Stomach (tissue), 9 donors: ENCODE measurements around the gene PCSK2. TPM values are rescaled to one million over a fixed set of nuclear protein-coding genes. Genes with fewer than 3 reads are reported as not detected.

ENCODE experiments used
- DNase-seq, 2 donors: peaks; one replicate each; pipeline versions ENCODE4 v3.0.0 to v3.0.0-alpha.2; 2013 to 2019
- H3K27ac ChIP-seq, 5 donors: fragments of 200-600 bp in 4 of 5; sonication (generic) in 4 of 5; one replicate each; pipeline ENCODE4 v1.5.1; 2013 to 2019; ENCODE audit warnings: mild to moderate bottlenecking in 1 of 5, moderate library complexity in 1 of 5
- H3K27me3 ChIP-seq, 3 donors: fragments of 200-600 bp; sonication (generic); one replicate each; pipeline ENCODE4 v1.5.1; 2017 to 2019; ENCODE audit warnings: mixed run types in 1 of 3
- H3K36me3 ChIP-seq, 4 donors: fragments of 200-600 bp; sonication (generic); 1 replicate in 3 of 4; 2 replicates in 1 of 4; pipeline ENCODE4 v1.5.1; 2016 to 2019
- H3K4me1 ChIP-seq, 4 donors: fragments of 200-600 bp; sonication (generic); one replicate each; pipeline ENCODE4 v1.5.1; 2016 to 2019
- H3K4me3 ChIP-seq, 4 donors: fragments of 200-600 bp; sonication (generic) in 3 of 4; one replicate each; pipeline ENCODE4 v1.5.1; 2016 to 2019; ENCODE audit warnings: mild to moderate bottlenecking in 1 of 4
- H3K9me3 ChIP-seq, 4 donors: fragments of 200-600 bp; sonication (generic); one replicate each; pipeline ENCODE4 v1.5.1; 2016 to 2019
- CTCF ChIP-seq, 7 experiments: fragments of 450-650 bp in 4 of 7; fragments of 200-600 bp in 3 of 7; sonication (generic) in 3 of 7; IDR thresholded peaks; one replicate each; pipeline ENCODE4 v1.5.1; 2016 to 2019; ENCODE audit warnings: antibody characterized with exemption in 7 of 7, control low read depth in 2 of 7, mild to moderate bottlenecking in 1 of 7
- EP300 ChIP-seq: sonication (generic); formaldehyde crosslinking; IDR thresholded peaks from one replicate; pipeline ENCODE4 v1.6.1; 2017; ENCODE audit warnings: antibody characterized with exemption
- POLR2A ChIP-seq, 4 donors: fragments of 450-650 bp; IDR thresholded peaks; one replicate each; pipeline ENCODE4 v1.6.1; 2016; ENCODE audit warnings: antibody characterized with exemption in 4 of 4, control low read depth in 2 of 4, mild to moderate bottlenecking in 1 of 4, moderate library complexity in 1 of 4
- POLR2AphosphoS5 ChIP-seq, 3 donors: sonication (generic); formaldehyde crosslinking; IDR thresholded peaks; one replicate each; pipeline ENCODE4 v1.6.1; 2016; ENCODE audit warnings: antibody characterized with exemption in 3 of 3
- WGBS, 5 donors: extraction: QIAGEN DNeasy Blood & Tissue Kit in 3 of 5; methylation state at CpG; one replicate each; pipeline versions ENCODE4 v1.1.5 to v1.1.7; 2013 to 2018; 5-methylcytosine and 5-hydroxymethylcytosine counted together
- intact Hi-C: fragments of 100-400 bp; cut with DNase I; formaldehyde crosslinking; loops from one replicate; pipeline ENCODE4 v1.15.1; 2023; ENCODE audit warnings: low total_unique reads
- polyA plus RNA-seq, 3 donors: library from polyadenylated mRNA; stranded (reverse); fragments of 200-250 nt; gene quantifications; one replicate each; pipeline ENCODE4 v1.2.3, GENCODE V29; 2013
- total RNA-seq, 5 donors: library from RNA; depleted of rRNA; stranded (reverse); fragments of >200 nt; gene quantifications; one replicate each; pipeline versions ENCODE4 v1.1.0 to v1.2.3, GENCODE V29; 2014 to 2016
- donor health status: healthy with polysubstance abuse.
- donor health status: Bipolar disorder and iron deficiency.
- donor health status: healthy.

Gene PCSK2
- total and polyA plus RNA-seq, 8 donors, result 0.15 to 3.7 (median 1.2) TPM; not detected in 2

- Histone ChIP-seq H3K36me3 (no peaks in the 10 kb centered on the region), H3K27ac (no peak overlapping the region), H3K27me3 (peaks cover 0 to 23% (median 15%) of the 10 kb centered on the region in 3 donors), H3K9me3 (no peaks in the 10 kb centered on the region), H3K4me1 (no peaks in the 10 kb centered on the region), H3K4me3 (no peak overlapping the region)
- no peak for DNase-seq
- 56 to 79% (median 63%) methylated on average over 1 of the region's 1 CpG for WGBS, 5 donors
- TF ChIP-seq CTCF (IDR thresholded peaks at IDR 0.05) (no peak), POLR2A (IDR thresholded peaks at IDR 0.05) (no peak), EP300 (no peak), POLR2AphosphoS5 (IDR thresholded peaks at IDR 0.05) (no peak)
- intact Hi-C loops, result no loop called here
Observed at GRCh38 chr20:17457079-17457478, 230.2 kb downstream of the PCSK2 start.

- no peaks in the 10 kb centered on the region for H3K9me3 ChIP-seq
- no peaks in the 10 kb centered on the region for H3K36me3 ChIP-seq
- 80 to 94% (median 90%) methylated on average over 6 of the region's 6 CpGs for WGBS, 5 donors
- peaks cover 0 to 19% (median 11%) of the 10 kb centered on the region in 3 donors for H3K27me3 ChIP-seq
- H3K4me3 ChIP-seq, result no peak overlapping the region
- H3K4me1 ChIP-seq, result no peaks in the 10 kb centered on the region
- intact Hi-C loops, result no loop called here
- TF ChIP-seq POLR2AphosphoS5 (IDR thresholded peaks at IDR 0.05), result no peak
- no peak overlapping the region for H3K27ac ChIP-seq
- DNase-seq, result no peak
Observed at GRCh38 chr20:17457588-17458190, 230.8 kb downstream of the PCSK2 start.

- 56 to 77% (median 73%) methylated on average over 2 of the region's 2 CpGs for WGBS, 5 donors
- intact Hi-C loops, result no loop called here
- no peak for DNase-seq
Observed at GRCh38 chr20:17460119-17460518, 233.3 kb downstream of the PCSK2 start.

GRCh38 chr20:17461941-17462340 lies 235.1 kb downstream of the PCSK2 start:
- Histone ChIP-seq H3K4me3 (no peak overlapping the region), H3K9me3 (no peaks in the 10 kb centered on the region), H3K4me1 (no peaks in the 10 kb centered on the region), H3K27ac (no peak overlapping the region), H3K36me3 (no peaks in the 10 kb centered on the region), H3K27me3 (no peaks in the 10 kb centered on the region)
- intact Hi-C loops, result no loop called here
- WGBS, 5 donors, result 61 to 72% (median 69%) methylated on average over 3 of the region's 3 CpGs
- TF ChIP-seq POLR2A (IDR thresholded peaks at IDR 0.05), result no peak
- no peak for TF ChIP-seq POLR2AphosphoS5 (IDR thresholded peaks at IDR 0.05)
- no peak for TF ChIP-seq CTCF (IDR thresholded peaks at IDR 0.05)
- TF ChIP-seq EP300, result no peak
- no peak for DNase-seq

More at GRCh38 chr20:17460119-17460518, 233.3 kb downstream of the PCSK2 start:
- no peaks in the 10 kb centered on the region for H3K36me3 ChIP-seq
- no peaks in the 10 kb centered on the region for H3K9me3 ChIP-seq
- H3K4me3 ChIP-seq, result no peak overlapping the region
- TF ChIP-seq POLR2A (IDR thresholded peaks at IDR 0.05), result no peak
- TF ChIP-seq POLR2AphosphoS5 (IDR thresholded peaks at IDR 0.05), result no peak
- no peak for TF ChIP-seq CTCF (IDR thresholded peaks at IDR 0.05)
- TF ChIP-seq EP300, result no peak
- no peaks in the 10 kb centered on the region for H3K4me1 ChIP-seq
- H3K27me3 ChIP-seq, result peaks cover 0 to 7% (median 0%) of the 10 kb centered on the region in 3 donors
- H3K27ac ChIP-seq, result no peak overlapping the region

GRCh38 chr20:17463711-17464110 lies 236.9 kb downstream of the PCSK2 start:
- no peaks in the 10 kb centered on the region for H3K36me3 ChIP-seq
- 48 to 70% (median 65%) methylated on average over 1 of the region's 1 CpG for WGBS, 5 donors

More at GRCh38 chr20:17463711-17464110, 236.9 kb downstream of the PCSK2 start:
- TF ChIP-seq POLR2A (IDR thresholded peaks at IDR 0.05) (no peak), EP300 (no peak), CTCF (IDR thresholded peaks at IDR 0.05) (no peak), POLR2AphosphoS5 (IDR thresholded peaks at IDR 0.05) (no peak)
- H3K9me3 ChIP-seq, result no peaks in the 10 kb centered on the region
- no peaks in the 10 kb centered on the region for H3K4me1 ChIP-seq
- DNase-seq, result no peak
- intact Hi-C loops, result no loop called here
- no peaks in the 10 kb centered on the region for H3K27me3 ChIP-seq
- no peak overlapping the region for H3K27ac ChIP-seq
- no peak overlapping the region for H3K4me3 ChIP-seq
